WTC11 (cell line): ENCODE data around the gene ITGB3.

ENCODE experiments used
- AR ChIP-seq: fragments of 250-450 bp; sonication (Bioruptor Pico); IDR thresholded peaks from 2 replicates; pipeline ENCODE4 v1.9.0; 2021; ENCODE audit warnings: mild to moderate bottlenecking
- CBFB ChIP-seq: sonication (generic); formaldehyde crosslinking; IDR thresholded peaks from 2 replicates; pipeline ENCODE4 v1.8.1; 2022; ENCODE audit warnings: mild to moderate bottlenecking, low read depth, missing genetic modification reagents
- CTCF ChIP-seq: fragments of 200-600 bp; IDR thresholded peaks from 2 replicates; pipeline ENCODE4 v1.8.0; 2022; ENCODE audit warnings: antibody characterized with exemption
- E2F1 ChIP-seq: sonication (generic); formaldehyde crosslinking; IDR thresholded peaks from 2 replicates; pipeline ENCODE4 v1.8.0; 2022; ENCODE audit warnings: mild to moderate bottlenecking, missing genetic modification reagents
- HMGXB4 ChIP-seq: sonication (generic); formaldehyde crosslinking; IDR thresholded peaks from 2 replicates; pipeline ENCODE4 v1.8.1; 2023; ENCODE audit warnings: mild to moderate bottlenecking, moderate library complexity, missing genetic modification reagents
- IRF1 ChIP-seq: sonication (generic); formaldehyde crosslinking; IDR thresholded peaks from 2 replicates; pipeline ENCODE4 v1.8.0; 2023; ENCODE audit warnings: missing genetic modification reagents
- NR2C2 ChIP-seq: sonication (generic); formaldehyde crosslinking; IDR thresholded peaks from 2 replicates; pipeline ENCODE4 v1.8.0; 2022; ENCODE audit warnings: mild to moderate bottlenecking, missing genetic modification reagents
- SMAD4 ChIP-seq: sonication (generic); formaldehyde crosslinking; IDR thresholded peaks from 2 replicates; pipeline ENCODE4 v1.8.0; 2022; ENCODE audit warnings: mild to moderate bottlenecking, missing genetic modification reagents
- TEAD4 ChIP-seq: sonication (generic); formaldehyde crosslinking; IDR thresholded peaks from 2 replicates; pipeline ENCODE4 v1.8.0; 2022; ENCODE audit warnings: mild to moderate bottlenecking, missing genetic modification reagents
- ZBTB21 ChIP-seq: sonication (generic); formaldehyde crosslinking; IDR thresholded peaks from 2 replicates; pipeline ENCODE4 v1.8.1; 2023; ENCODE audit warnings: mild to moderate bottlenecking, missing genetic modification reagents, borderline replicate concordance
- TF ChIP-seq, protein P1 (sequence below): sonication (generic); formaldehyde crosslinking; IDR thresholded peaks from 2 replicates; pipeline ENCODE4 v1.8.0; 2022; ENCODE audit warnings: missing genetic modification reagents
- TF ChIP-seq, protein P2 (sequence below): sonication (generic); formaldehyde crosslinking; IDR thresholded peaks from 2 replicates; pipeline ENCODE4 v1.8.0; 2022; ENCODE audit warnings: mild to moderate bottlenecking, missing genetic modification reagents
- TF ChIP-seq, protein P3 (sequence below): sonication (generic); formaldehyde crosslinking; IDR thresholded peaks from 2 replicates; pipeline ENCODE4 v1.8.1; 2023; ENCODE audit warnings: mild to moderate bottlenecking, missing genetic modification reagents, moderate library complexity

DNA sequence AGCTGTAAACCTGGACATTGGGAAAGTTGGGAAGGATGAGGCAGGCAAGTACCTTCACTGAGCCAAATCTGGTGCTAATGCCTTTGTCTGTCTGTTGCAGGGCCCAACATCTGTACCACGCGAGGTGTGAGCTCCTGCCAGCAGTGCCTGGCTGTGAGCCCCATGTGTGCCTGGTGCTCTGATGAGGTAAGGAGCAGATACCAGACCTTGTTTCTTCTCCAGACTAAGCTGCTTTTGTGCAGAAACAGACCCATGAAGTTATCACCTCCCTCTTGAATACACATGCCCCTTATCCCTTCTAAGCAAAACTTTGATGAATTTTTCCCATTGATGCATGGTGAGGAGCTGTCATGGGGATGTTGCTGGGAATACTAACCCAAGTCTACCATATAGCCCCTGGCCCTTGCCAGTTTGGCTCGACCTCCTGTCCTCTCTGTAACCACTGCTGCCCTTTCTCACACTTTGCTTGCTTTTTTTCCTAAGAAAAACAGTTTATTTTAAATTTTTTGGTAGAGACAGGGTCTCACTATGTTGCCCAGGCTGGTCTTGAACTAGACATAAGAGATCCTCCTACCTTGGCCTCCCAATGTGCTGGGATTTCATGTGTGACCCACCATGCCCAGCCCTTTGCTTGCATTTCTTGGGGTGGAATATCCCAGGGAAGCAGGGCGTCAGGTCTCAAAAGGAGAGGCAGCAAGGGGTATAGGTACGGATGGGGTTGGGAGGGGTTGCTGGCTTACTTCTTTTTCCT, 20.9 kb downstream of the ITGB3 start:
- no peak for TF ChIP-seq AR (CRISPR knock-in tag)
- TF ChIP-seq HMGXB4 (CRISPR knock-in tag) = no peak
- no peak for TF ChIP-seq CTCF
- no peak for TF ChIP-seq NR2C2 (CRISPR knock-in tag)
- TF ChIP-seq CBFB (CRISPR knock-in tag) = no peak
- TF ChIP-seq, protein P1, sequence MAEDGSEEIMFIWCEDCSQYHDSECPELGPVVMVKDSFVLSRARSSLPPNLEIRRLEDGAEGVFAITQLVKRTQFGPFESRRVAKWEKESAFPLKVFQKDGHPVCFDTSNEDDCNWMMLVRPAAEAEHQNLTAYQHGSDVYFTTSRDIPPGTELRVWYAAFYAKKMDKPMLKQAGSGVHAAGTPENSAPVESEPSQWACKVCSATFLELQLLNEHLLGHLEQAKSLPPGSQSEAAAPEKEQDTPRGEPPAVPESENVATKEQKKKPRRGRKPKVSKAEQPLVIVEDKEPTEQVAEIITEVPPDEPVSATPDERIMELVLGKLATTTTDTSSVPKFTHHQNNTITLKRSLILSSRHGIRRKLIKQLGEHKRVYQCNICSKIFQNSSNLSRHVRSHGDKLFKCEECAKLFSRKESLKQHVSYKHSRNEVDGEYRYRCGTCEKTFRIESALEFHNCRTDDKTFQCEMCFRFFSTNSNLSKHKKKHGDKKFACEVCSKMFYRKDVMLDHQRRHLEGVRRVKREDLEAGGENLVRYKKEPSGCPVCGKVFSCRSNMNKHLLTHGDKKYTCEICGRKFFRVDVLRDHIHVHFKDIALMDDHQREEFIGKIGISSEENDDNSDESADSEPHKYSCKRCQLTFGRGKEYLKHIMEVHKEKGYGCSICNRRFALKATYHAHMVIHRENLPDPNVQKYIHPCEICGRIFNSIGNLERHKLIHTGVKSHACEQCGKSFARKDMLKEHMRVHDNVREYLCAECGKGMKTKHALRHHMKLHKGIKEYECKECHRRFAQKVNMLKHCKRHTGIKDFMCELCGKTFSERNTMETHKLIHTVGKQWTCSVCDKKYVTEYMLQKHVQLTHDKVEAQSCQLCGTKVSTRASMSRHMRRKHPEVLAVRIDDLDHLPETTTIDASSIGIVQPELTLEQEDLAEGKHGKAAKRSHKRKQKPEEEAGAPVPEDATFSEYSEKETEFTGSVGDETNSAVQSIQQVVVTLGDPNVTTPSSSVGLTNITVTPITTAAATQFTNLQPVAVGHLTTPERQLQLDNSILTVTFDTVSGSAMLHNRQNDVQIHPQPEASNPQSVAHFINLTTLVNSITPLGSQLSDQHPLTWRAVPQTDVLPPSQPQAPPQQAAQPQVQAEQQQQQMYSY = no peak
- TF ChIP-seq, protein P2, sequence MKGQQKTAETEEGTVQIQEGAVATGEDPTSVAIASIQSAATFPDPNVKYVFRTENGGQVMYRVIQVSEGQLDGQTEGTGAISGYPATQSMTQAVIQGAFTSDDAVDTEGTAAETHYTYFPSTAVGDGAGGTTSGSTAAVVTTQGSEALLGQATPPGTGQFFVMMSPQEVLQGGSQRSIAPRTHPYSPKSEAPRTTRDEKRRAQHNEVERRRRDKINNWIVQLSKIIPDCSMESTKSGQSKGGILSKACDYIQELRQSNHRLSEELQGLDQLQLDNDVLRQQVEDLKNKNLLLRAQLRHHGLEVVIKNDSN = no peak
- TF ChIP-seq, protein P3, sequence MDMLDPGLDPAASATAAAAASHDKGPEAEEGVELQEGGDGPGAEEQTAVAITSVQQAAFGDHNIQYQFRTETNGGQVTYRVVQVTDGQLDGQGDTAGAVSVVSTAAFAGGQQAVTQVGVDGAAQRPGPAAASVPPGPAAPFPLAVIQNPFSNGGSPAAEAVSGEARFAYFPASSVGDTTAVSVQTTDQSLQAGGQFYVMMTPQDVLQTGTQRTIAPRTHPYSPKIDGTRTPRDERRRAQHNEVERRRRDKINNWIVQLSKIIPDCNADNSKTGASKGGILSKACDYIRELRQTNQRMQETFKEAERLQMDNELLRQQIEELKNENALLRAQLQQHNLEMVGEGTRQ (CRISPR knock-in tag) = no peak
- TF ChIP-seq IRF1 (CRISPR knock-in tag) = no peak
- no peak for TF ChIP-seq SMAD4
- no peak for TF ChIP-seq E2F1
- TF ChIP-seq ZBTB21 = no peak
- no peak for TF ChIP-seq TEAD4
